Measurements from ENCODE around the gene DDN.

- TF ChIP-seq EZH2phosphoT487 (IDR thresholded peaks at IDR 0.05; ENCODE audit: borderline replicate concordance, low read length) = no peak
- TF ChIP-seq, protein P1, sequence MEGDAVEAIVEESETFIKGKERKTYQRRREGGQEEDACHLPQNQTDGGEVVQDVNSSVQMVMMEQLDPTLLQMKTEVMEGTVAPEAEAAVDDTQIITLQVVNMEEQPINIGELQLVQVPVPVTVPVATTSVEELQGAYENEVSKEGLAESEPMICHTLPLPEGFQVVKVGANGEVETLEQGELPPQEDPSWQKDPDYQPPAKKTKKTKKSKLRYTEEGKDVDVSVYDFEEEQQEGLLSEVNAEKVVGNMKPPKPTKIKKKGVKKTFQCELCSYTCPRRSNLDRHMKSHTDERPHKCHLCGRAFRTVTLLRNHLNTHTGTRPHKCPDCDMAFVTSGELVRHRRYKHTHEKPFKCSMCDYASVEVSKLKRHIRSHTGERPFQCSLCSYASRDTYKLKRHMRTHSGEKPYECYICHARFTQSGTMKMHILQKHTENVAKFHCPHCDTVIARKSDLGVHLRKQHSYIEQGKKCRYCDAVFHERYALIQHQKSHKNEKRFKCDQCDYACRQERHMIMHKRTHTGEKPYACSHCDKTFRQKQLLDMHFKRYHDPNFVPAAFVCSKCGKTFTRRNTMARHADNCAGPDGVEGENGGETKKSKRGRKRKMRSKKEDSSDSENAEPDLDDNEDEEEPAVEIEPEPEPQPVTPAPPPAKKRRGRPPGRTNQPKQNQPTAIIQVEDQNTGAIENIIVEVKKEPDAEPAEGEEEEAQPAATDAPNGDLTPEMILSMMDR (conservative IDR thresholded peaks at IDR 0.05; ENCODE audit: low read depth, low read length) = no peak
- no peak for TF ChIP-seq EZH2 (IDR thresholded peaks at IDR 0.05; ENCODE audit: low read length, unreplicated experiment)
Observed at GRCh38 chr12:48993787-48994186, 5.4 kb downstream of the DDN start.

Measured in PC-3 (cell line).